HEK293 (cell line): Measurements from ENCODE around the gene NTRK3.

Experiments
- CTCF ChIA-PET: fragments of 350-600 bp; formaldehyde crosslinking; extraction: SDS; loops from one replicate; lab custom pipeline; 2021; ENCODE audit warnings: antibody characterized with exemption; lab: Yijun Ruan, JAX
- POLR2A ChIA-PET: fragments of 300-600 bp; formaldehyde crosslinking; extraction: SDS; loops from one replicate; lab custom pipeline; 2020; ENCODE audit warnings: antibody characterized with exemption, inconsistent platforms; lab: Yijun Ruan, JAX
- H3K27ac ChIP-seq: fragments of 200-500 bp; sonication (Bioruptor generic); 2 replicates; pipeline ENCODE4 v1.5.1; 2014; ENCODE audit warnings: low read depth, low read length, control low read depth, inconsistent platforms; ENCODE audit errors: extremely low read depth
- H3K36me3 ChIP-seq, 2 experiments: fragments of 200-500 bp in 1 of 2; sonication (Bioruptor generic) in 1 of 2; 1 replicate in 1 of 2; 2 replicates in 1 of 2; pipeline ENCODE4 v1.5.1; 2014 to 2017; ENCODE audit warnings: inconsistent platforms in 2 of 2, low read length in 2 of 2; ENCODE audit not compliant: control insufficient read depth in 2 of 2, insufficient read depth in 1 of 2
- H3K4me1 ChIP-seq: fragments of 200-500 bp; sonication (Bioruptor generic); 2 replicates; pipeline ENCODE4 v1.5.1; 2014; ENCODE audit warnings: mild to moderate bottlenecking, low read length, inconsistent platforms; ENCODE audit not compliant: control insufficient read depth, insufficient read depth
- H3K4me3 ChIP-seq: 2 replicates; pipeline ENCODE4 v1.5.1; 2011; ENCODE audit warnings: low read depth, mild to moderate bottlenecking, control low read depth, low read length, moderate library complexity
- H3K9me3 ChIP-seq: fragments of 200-500 bp; sonication (Bioruptor generic); 2 replicates; pipeline ENCODE4 v1.5.1; 2014; ENCODE audit warnings: low read depth, low read length, inconsistent platforms; ENCODE audit not compliant: control insufficient read depth, insufficient read depth
- BCL11A ChIP-seq: fragments of 450-650 bp; formaldehyde crosslinking; IDR thresholded peaks from 2 replicates; pipeline ENCODE4 v1.5.1; 2016; ENCODE audit warnings: low read depth, missing biosample characterization, missing genetic modification characterization
- KLF17 ChIP-seq: fragments of 450-650 bp; formaldehyde crosslinking; IDR thresholded peaks from 2 replicates; pipeline ENCODE4 v1.5.1; 2016; ENCODE audit warnings: missing biosample characterization, missing genetic modification characterization
- KLF7 ChIP-seq: fragments of 450-650 bp; formaldehyde crosslinking; IDR thresholded peaks from 2 replicates; pipeline ENCODE4 v1.5.1; 2016; ENCODE audit warnings: missing biosample characterization, missing genetic modification characterization, borderline replicate concordance
- PRDM6 ChIP-seq: fragments of 450-650 bp; formaldehyde crosslinking; IDR thresholded peaks from 2 replicates; pipeline ENCODE4 v1.5.1; 2017; ENCODE audit warnings: missing biosample characterization, missing genetic modification characterization
- ZBTB11 ChIP-seq: fragments of 450-650 bp; formaldehyde crosslinking; conservative IDR thresholded peaks from 2 replicates; pipeline ENCODE4 v1.5.1; 2016; ENCODE audit warnings: low read depth, missing biosample characterization, missing genetic modification characterization
- ZFP41 ChIP-seq: fragments of 450-650 bp; formaldehyde crosslinking; IDR thresholded peaks from 2 replicates; pipeline ENCODE4 v1.5.1; 2016; ENCODE audit warnings: missing biosample characterization, missing genetic modification characterization, borderline replicate concordance
- ZNF10 ChIP-seq: fragments of 450-650 bp; formaldehyde crosslinking; IDR thresholded peaks from 2 replicates; pipeline ENCODE4 v1.5.1; 2017; ENCODE audit warnings: missing biosample characterization, missing genetic modification characterization
- ZNF133 ChIP-seq: fragments of 450-650 bp; formaldehyde crosslinking; IDR thresholded peaks from 2 replicates; pipeline ENCODE4 v1.5.1; 2016; ENCODE audit warnings: missing biosample characterization, missing genetic modification characterization
- ZNF214 ChIP-seq: fragments of 450-650 bp; formaldehyde crosslinking; IDR thresholded peaks from 2 replicates; pipeline ENCODE4 v1.5.1; 2017; ENCODE audit warnings: missing biosample characterization, mild to moderate bottlenecking, missing genetic modification characterization, borderline replicate concordance
- ZNF239 ChIP-seq: fragments of 450-650 bp; formaldehyde crosslinking; IDR thresholded peaks from 2 replicates; pipeline ENCODE4 v1.5.1; 2016; ENCODE audit warnings: missing biosample characterization, missing genetic modification characterization
- ZNF24 ChIP-seq: fragments of 450-650 bp; formaldehyde crosslinking; IDR thresholded peaks from 2 replicates; pipeline ENCODE4 v1.5.1; 2016; ENCODE audit warnings: missing biosample characterization, missing genetic modification characterization
- ZNF266 ChIP-seq: fragments of 450-650 bp; formaldehyde crosslinking; IDR thresholded peaks from 2 replicates; pipeline ENCODE4 v1.5.1; 2016; ENCODE audit warnings: missing biosample characterization, missing genetic modification characterization, low read depth
- ZNF394 ChIP-seq: fragments of 450-650 bp; formaldehyde crosslinking; IDR thresholded peaks from 2 replicates; pipeline ENCODE4 v1.5.1; 2016; ENCODE audit warnings: missing biosample characterization, missing genetic modification characterization, mild to moderate bottlenecking, moderate library complexity, borderline replicate concordance
- ZNF473 ChIP-seq: fragments of 450-650 bp; formaldehyde crosslinking; IDR thresholded peaks from 2 replicates; pipeline ENCODE4 v1.5.1; 2017; ENCODE audit warnings: missing biosample characterization, missing genetic modification characterization
- ZNF514 ChIP-seq: fragments of 450-650 bp; formaldehyde crosslinking; IDR thresholded peaks from 2 replicates; pipeline ENCODE4 v1.5.1; 2016; ENCODE audit warnings: missing biosample characterization, missing genetic modification characterization
- ZNF558 ChIP-seq: fragments of 450-650 bp; formaldehyde crosslinking; IDR thresholded peaks from 2 replicates; pipeline ENCODE4 v1.5.1; 2016; ENCODE audit warnings: missing biosample characterization, missing genetic modification characterization
- ZNF621 ChIP-seq: fragments of 450-650 bp; formaldehyde crosslinking; IDR thresholded peaks from 2 replicates; pipeline ENCODE4 v1.5.1; 2017; ENCODE audit warnings: missing biosample characterization, missing genetic modification characterization
- ZNF76 ChIP-seq: fragments of 450-650 bp; formaldehyde crosslinking; IDR thresholded peaks from 2 replicates; pipeline ENCODE4; 2016; ENCODE audit warnings: low read depth, missing biosample characterization, missing genetic modification characterization, borderline replicate concordance
- ZNF843 ChIP-seq: fragments of 450-650 bp; formaldehyde crosslinking; IDR thresholded peaks from 2 replicates; pipeline ENCODE4 v1.5.1; 2016; ENCODE audit warnings: missing biosample characterization, missing genetic modification characterization
- TF ChIP-seq, protein P1 (sequence below): fragments of 450-650 bp; formaldehyde crosslinking; IDR thresholded peaks from 2 replicates; pipeline ENCODE4 v1.5.1; 2016; ENCODE audit warnings: missing biosample characterization, missing genetic modification characterization
- TF ChIP-seq, protein P2 (sequence below): fragments of 450-650 bp; formaldehyde crosslinking; IDR thresholded peaks from 2 replicates; pipeline ENCODE4 v1.5.1; 2016; ENCODE audit warnings: missing biosample characterization, missing genetic modification characterization
- TF ChIP-seq, protein P3 (sequence below): fragments of 450-650 bp; formaldehyde crosslinking; IDR thresholded peaks from 2 replicates; pipeline ENCODE4 v1.5.1; 2016; ENCODE audit warnings: missing biosample characterization, missing genetic modification characterization, low read depth

NTRK3 gene

GRCh38 chr15:88301311-88301710 lies 44.8 kb upstream of the NTRK3 start (continued):
- no peak for TF ChIP-seq ZNF76 (tag by site-specific recombination)
- TF ChIP-seq ZNF214 (tag by site-specific recombination), result no peak
- TF ChIP-seq ZNF514 (tag by site-specific recombination), result no peak
- no peak for TF ChIP-seq ZNF133 (tag by site-specific recombination)
- TF ChIP-seq ZNF239 (tag by site-specific recombination), result no peak
- no peak for TF ChIP-seq KLF7 (tag by site-specific recombination)
- no peak for TF ChIP-seq ZNF621 (tag by site-specific recombination)
- TF ChIP-seq, protein P1, sequence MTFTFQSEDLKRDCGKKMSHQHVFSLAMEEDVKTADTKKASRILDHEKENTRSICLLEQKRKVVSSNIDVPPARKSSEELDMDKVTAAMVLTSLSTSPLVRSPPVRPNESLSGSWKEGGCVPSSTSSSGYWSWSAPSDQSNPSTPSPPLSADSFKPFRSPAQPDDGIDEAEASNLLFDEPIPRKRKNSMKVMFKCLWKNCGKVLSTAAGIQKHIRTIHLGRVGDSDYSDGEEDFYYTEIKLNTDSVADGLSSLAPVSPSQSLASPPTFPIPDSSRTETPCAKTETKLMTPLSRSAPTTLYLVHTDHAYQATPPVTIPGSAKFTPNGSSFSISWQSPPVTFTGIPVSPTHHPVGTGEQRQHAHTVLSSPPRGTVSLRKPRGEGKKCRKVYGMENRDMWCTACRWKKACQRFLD, result no peak
- TF ChIP-seq ZNF24, result no peak
- no peak for TF ChIP-seq ZBTB11 (tag by site-specific recombination)
- no peak for TF ChIP-seq BCL11A (tag by site-specific recombination)

GRCh38 chr15:88300861-88301260 lies 44.3 kb upstream of the NTRK3 start:
- H3K9me3 ChIP-seq, result no peaks in the 10 kb centered on the region
- no peak overlapping the region for H3K4me3 ChIP-seq
- no peaks in the 10 kb centered on the region for H3K36me3 ChIP-seq
- ChIA-PET CTCF (interaction anchor here (0.7 to 1.8 kb wide), 6 partner anchors 20 to 327 kb away, joined by 3 to 8 read pairs (median 3); no protein-coding TSS in a partner anchor), POLR2A (no interaction called here)
- no peak overlapping the region for H3K27ac ChIP-seq
- H3K4me1 ChIP-seq, result no peaks in the 10 kb centered on the region
- TF ChIP-seq ZNF266 (no peak), ZNF843 (tag by site-specific recombination) (no peak), ZNF558 (no peak), ZFP41 (tag by site-specific recombination) (no peak), ZNF214 (tag by site-specific recombination) (no peak), PRDM6 (tag by site-specific recombination) (no peak), ZNF394 (tag by site-specific recombination) (no peak), ZNF621 (tag by site-specific recombination) (no peak), KLF17 (no peak), ZNF10 (tag by site-specific recombination) (no peak), ZNF473 (no peak)
- TF ChIP-seq, protein P2, sequence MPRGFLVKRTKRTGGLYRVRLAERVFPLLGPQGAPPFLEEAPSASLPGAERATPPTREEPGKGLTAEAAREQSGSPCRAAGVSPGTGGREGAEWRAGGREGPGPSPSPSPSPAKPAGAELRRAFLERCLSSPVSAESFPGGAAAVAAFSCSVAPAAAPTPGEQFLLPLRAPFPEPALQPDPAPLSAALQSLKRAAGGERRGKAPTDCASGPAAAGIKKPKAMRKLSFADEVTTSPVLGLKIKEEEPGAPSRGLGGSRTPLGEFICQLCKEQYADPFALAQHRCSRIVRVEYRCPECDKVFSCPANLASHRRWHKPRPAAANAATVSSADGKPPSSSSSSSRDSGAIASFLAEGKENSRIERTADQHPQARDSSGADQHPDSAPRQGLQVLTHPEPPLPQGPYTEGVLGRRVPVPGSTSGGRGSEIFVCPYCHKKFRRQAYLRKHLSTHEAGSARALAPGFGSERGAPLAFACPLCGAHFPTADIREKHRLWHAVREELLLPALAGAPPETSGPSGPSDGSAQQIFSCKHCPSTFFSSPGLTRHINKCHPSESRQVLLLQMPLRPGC (tag by site-specific recombination), result no peak
- TF ChIP-seq, protein P1, result no peak
- TF ChIP-seq, protein P3, sequence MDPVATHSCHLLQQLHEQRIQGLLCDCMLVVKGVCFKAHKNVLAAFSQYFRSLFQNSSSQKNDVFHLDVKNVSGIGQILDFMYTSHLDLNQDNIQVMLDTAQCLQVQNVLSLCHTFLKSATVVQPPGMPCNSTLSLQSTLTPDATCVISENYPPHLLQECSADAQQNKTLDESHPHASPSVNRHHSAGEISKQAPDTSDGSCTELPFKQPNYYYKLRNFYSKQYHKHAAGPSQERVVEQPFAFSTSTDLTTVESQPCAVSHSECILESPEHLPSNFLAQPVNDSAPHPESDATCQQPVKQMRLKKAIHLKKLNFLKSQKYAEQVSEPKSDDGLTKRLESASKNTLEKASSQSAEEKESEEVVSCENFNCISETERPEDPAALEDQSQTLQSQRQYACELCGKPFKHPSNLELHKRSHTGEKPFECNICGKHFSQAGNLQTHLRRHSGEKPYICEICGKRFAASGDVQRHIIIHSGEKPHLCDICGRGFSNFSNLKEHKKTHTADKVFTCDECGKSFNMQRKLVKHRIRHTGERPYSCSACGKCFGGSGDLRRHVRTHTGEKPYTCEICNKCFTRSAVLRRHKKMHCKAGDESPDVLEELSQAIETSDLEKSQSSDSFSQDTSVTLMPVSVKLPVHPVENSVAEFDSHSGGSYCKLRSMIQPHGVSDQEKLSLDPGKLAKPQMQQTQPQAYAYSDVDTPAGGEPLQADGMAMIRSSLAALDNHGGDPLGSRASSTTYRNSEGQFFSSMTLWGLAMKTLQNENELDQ, result no peak
